NCI-H2107 (cell line): ENCODE results near the gene ST8SIA5.

Experiments
- DNase-seq: peaks from one replicate; lab custom pipeline; 2025; lab: John Stamatoyannopoulos, UW

ST8SIA5 gene

GRCh38 chr18:46740046-46740445, 16.8 kb downstream of the ST8SIA5 start:
- DNase-seq = no peak

- no peak for DNase-seq
These were observed 18.4 kb downstream of the ST8SIA5 start for GRCh38 chr18:46738491-46738890.

GRCh38 chr18:46736736-46737135, 20.1 kb downstream of the ST8SIA5 start:
- no peak for DNase-seq

GRCh38 chr18:46736135-46736534, 20.7 kb downstream of the ST8SIA5 start:
- no peak for DNase-seq

GRCh38 chr18:46734981-46735380, 21.9 kb downstream of the ST8SIA5 start:
- DNase-seq = no peak

- no peak for DNase-seq
These were observed 23.0 kb downstream of the ST8SIA5 start for GRCh38 chr18:46733872-46734271.

GRCh38 chr18:46732801-46733200, 24.1 kb downstream of the ST8SIA5 start:
- DNase-seq = no peak

- no peak for DNase-seq
These were observed 24.7 kb downstream of the ST8SIA5 start for GRCh38 chr18:46732201-46732600.

- no peak for DNase-seq
These were observed 25.5 kb downstream of the ST8SIA5 start for GRCh38 chr18:46731316-46731715.

GRCh38 chr18:46728219-46728930, 28.5 kb downstream of the ST8SIA5 start:
- no peak for DNase-seq

GRCh38 chr18:46727177-46727576, 29.7 kb downstream of the ST8SIA5 start:
- DNase-seq = no peak

GRCh38 chr18:46725310-46725709, 31.5 kb downstream of the ST8SIA5 start:
- no peak for DNase-seq

GRCh38 chr18:46723856-46724415, 32.9 kb downstream of the ST8SIA5 start:
- no peak for DNase-seq

- no peak for DNase-seq
These were observed 34.8 kb downstream of the ST8SIA5 start for GRCh38 chr18:46722051-46722450.

GRCh38 chr18:46721331-46721730, 35.5 kb downstream of the ST8SIA5 start:
- DNase-seq = no peak

GRCh38 chr18:46720521-46720920, 36.3 kb downstream of the ST8SIA5 start:
- DNase-seq = no peak

- no peak for DNase-seq
These were observed 36.8 kb downstream of the ST8SIA5 start for GRCh38 chr18:46720092-46720491.

GRCh38 chr18:46719388-46719787, 37.5 kb downstream of the ST8SIA5 start:
- no peak for DNase-seq

- DNase-seq = no peak
These were observed 38.1 kb downstream of the ST8SIA5 start for GRCh38 chr18:46718501-46719341.

- no peak for DNase-seq
These were observed 40.0 kb downstream of the ST8SIA5 start for GRCh38 chr18:46716827-46717226.

GRCh38 chr18:46716336-46716735, 40.5 kb downstream of the ST8SIA5 start:
- no peak for DNase-seq

- no peak for DNase-seq
These were observed 41.8 kb downstream of the ST8SIA5 start for GRCh38 chr18:46715062-46715461.

- DNase-seq = no peak
These were observed 44.4 kb downstream of the ST8SIA5 start for GRCh38 chr18:46712406-46712805.
